Endothelial cell of umbilical vein (primary cell): ENCODE measurements around the gene TXNRD3. TPM values are rescaled to one million over a fixed set of nuclear protein-coding genes. Genes with fewer than 3 reads are reported as not detected.

Experiments
- BruUV-seq: library from RNA; stranded (reverse); fragments of 400-500 nt; replicated peaks from 2 replicates; lab custom pipeline; 2021; lab: Mats Ljungman, UMichigan
- CTCF ChIA-PET: fragments of 300-600, 350-600 bp; sonication (Branson Sonifier 250); formaldehyde crosslinking; loops from one replicate; lab custom pipeline; 2021; ENCODE audit warnings: antibody characterized with exemption, inconsistent platforms; lab: Charles Lee
- POLR2A ChIA-PET: fragments of 300-600, 350-600 bp; sonication (Branson Sonifier 250); formaldehyde crosslinking; loops from one replicate; lab custom pipeline; 2021; ENCODE audit warnings: antibody characterized with exemption, inconsistent platforms; lab: Charles Lee
- DNase-seq: peaks from one replicate; pipeline ENCODE4 v3.0.0-alpha.2; 2011; ENCODE audit warnings: low read depth, low spot score
- FAIRE-seq: peaks from 2 replicates; lab custom pipeline; 2011; peaks lifted over from hg19 to GRCh38; lab: Jason Lieb, UNC
- H2AFZ ChIP-seq: 2 replicates; pipeline ENCODE4 v1.6.0; 2012; ENCODE audit warnings: low read depth, low read length, control low read depth, inconsistent platforms
- H3K27ac ChIP-seq: 2 replicates; pipeline ENCODE4 v1.5.1; 2011; ENCODE audit warnings: low read depth, mild to moderate bottlenecking, control low read depth, low read length, moderate library complexity; ENCODE audit not compliant: insufficient read depth
- H3K27me3 ChIP-seq, 2 experiments: 2 replicates each; pipeline versions ENCODE4 v1.6.0 to v1.6.1; 2011; ENCODE audit warnings: low read length in 2 of 2, mixed read lengths in 1 of 2; ENCODE audit not compliant: control insufficient read depth in 2 of 2, insufficient read depth in 2 of 2
- H3K36me3 ChIP-seq, 2 experiments: 2 replicates in 1 of 2; 3 replicates in 1 of 2; pipeline ENCODE4 v1.5.1; 2011; ENCODE audit warnings: low read length in 2 of 2, mild to moderate bottlenecking in 1 of 2, moderate library complexity in 1 of 2; ENCODE audit not compliant: control insufficient read depth in 2 of 2, insufficient read depth in 2 of 2; ENCODE audit errors: extremely low read depth in 1 of 2
- H3K4me1 ChIP-seq: 3 replicates; pipeline ENCODE4 v1.5.1; 2011; ENCODE audit warnings: mild to moderate bottlenecking, low read length; ENCODE audit not compliant: control insufficient read depth, insufficient read depth; ENCODE audit errors: extremely low read depth
- H3K4me2 ChIP-seq: 2 replicates; pipeline ENCODE4 v1.6.1; 2011; ENCODE audit warnings: low read length, control low read depth, mixed read lengths; ENCODE audit not compliant: insufficient read depth
- H3K4me3 ChIP-seq, 3 experiments: fragments of 200-600 bp in 1 of 3; sonication (generic), shearing (Covaris generic) in 1 of 3; replicated peaks in 1 of 3; 2 replicates each; pipeline ENCODE4 v1.5.1; 2011 to 2016; ENCODE audit warnings: control low read depth in 3 of 3, low read length in 3 of 3, mild to moderate bottlenecking in 2 of 3, inconsistent platforms in 1 of 3, low read depth in 1 of 3, moderate library complexity in 1 of 3; ENCODE audit not compliant: insufficient read depth in 1 of 3
- H3K79me2 ChIP-seq: 2 replicates; pipeline ENCODE4 v1.6.0; 2012; ENCODE audit warnings: low read length, inconsistent platforms; ENCODE audit not compliant: control insufficient read depth, insufficient read depth
- H3K9ac ChIP-seq: replicated peaks from 2 replicates; pipeline ENCODE3; 2011; ENCODE audit warnings: low read length, control low read depth; ENCODE audit not compliant: insufficient read depth; ENCODE audit errors: extremely low read depth
- H3K9me1 ChIP-seq: replicated peaks from 3 replicates; pipeline ENCODE4 v1.6.0; 2011; ENCODE audit warnings: mild to moderate bottlenecking, low read length; ENCODE audit not compliant: control insufficient read depth, insufficient read depth; ENCODE audit errors: extremely low read depth
- H3K9me3 ChIP-seq: replicated peaks from 2 replicates; pipeline ENCODE4 v1.5.1; 2012; ENCODE audit warnings: low read length, inconsistent platforms; ENCODE audit not compliant: control insufficient read depth, insufficient read depth
- H4K20me1 ChIP-seq: replicated peaks from 2 replicates; pipeline ENCODE3; 2011; ENCODE audit warnings: mild to moderate bottlenecking, low read length; ENCODE audit not compliant: control insufficient read depth, insufficient read depth; ENCODE audit errors: extremely low read depth
- CTCF ChIP-seq, 2 donors: IDR thresholded peaks; 1 replicate in 1 of 2; 2 replicates in 1 of 2; pipeline ENCODE4 v1.5.1; 2011; ENCODE audit warnings: low read length in 2 of 2, mild to moderate bottlenecking in 2 of 2, moderate library complexity in 2 of 2, control low read depth in 1 of 2, inconsistent platforms in 1 of 2, low read depth in 1 of 2; ENCODE audit not compliant: insufficient read depth in 1 of 2; ENCODE audit errors: extremely low read depth in 1 of 2
- EZH2 ChIP-seq: IDR thresholded peaks from 2 replicates; pipeline ENCODE4 v1.6.1; 2012; ENCODE audit warnings: borderline replicate concordance, low read depth, mild to moderate bottlenecking, moderate library complexity, low read length, inconsistent platforms; ENCODE audit not compliant: severe bottlenecking
- FOS ChIP-seq: IDR thresholded peaks from 2 replicates; pipeline ENCODE4 v1.6.1; 2011; ENCODE audit warnings: mild to moderate bottlenecking, low read length, moderate library complexity, borderline replicate concordance; ENCODE audit not compliant: insufficient read depth
- GATA2 ChIP-seq: IDR thresholded peaks from 2 replicates; pipeline ENCODE4 v1.7.0; 2011; ENCODE audit warnings: low read depth, mild to moderate bottlenecking, moderate library complexity, mixed read lengths, low read length; ENCODE audit not compliant: insufficient read length, insufficient read depth
- JUN ChIP-seq: IDR thresholded peaks from 2 replicates; pipeline ENCODE4 v1.6.1; 2011; ENCODE audit warnings: borderline replicate concordance, low read depth; ENCODE audit not compliant: insufficient read length, insufficient read depth
- MAX ChIP-seq: IDR thresholded peaks from 2 replicates; pipeline ENCODE4 v1.6.1; 2011; ENCODE audit not compliant: insufficient read depth, insufficient read length
- MYC ChIP-seq: IDR thresholded peaks from one replicate; pipeline ENCODE4 v1.6.1; 2011; ENCODE audit warnings: mild to moderate bottlenecking, low read depth, low read length
- POLR2A ChIP-seq: IDR thresholded peaks from 2 replicates; pipeline ENCODE4 v1.6.1; 2012; ENCODE audit warnings: low read depth, mild to moderate bottlenecking, control low read depth, low read length
- POLR2AphosphoS5 ChIP-seq: IDR thresholded peaks from 2 replicates; pipeline ENCODE4 v1.6.1; 2012; ENCODE audit warnings: low read depth, mild to moderate bottlenecking, control low read depth, low read length, moderate library complexity; ENCODE audit not compliant: insufficient read depth
- dilution Hi-C: fragments of 300-500 bp; cut with MboI; formaldehyde crosslinking; loops from one replicate; pipeline ENCODE4 v1.15.0; 2019; ENCODE audit warnings: low sequenced_read_pairs; ENCODE audit not compliant: extremely low pct_ligation_motif_present
- intact Hi-C: fragments of 100-400 bp; cut with micrococcal nuclease; formaldehyde crosslinking; loops from one replicate; pipeline ENCODE4 v1.10.0; 2022
- polyA plus RNA-seq, 4 experiments: library from polyadenylated mRNA; depleted of rRNA in 3 of 4; stranded (reverse) in 3 of 4; unstranded in 1 of 4; fragments of >200 nt; gene quantifications; 2 replicates each; pipeline versions ENCODE4 v1.2.1 to v1.2.3, GENCODE V29; 2011 to 2012; ENCODE audit warnings: missing spikeins in 1 of 4
- total RNA-seq: library from RNA; stranded (reverse); gene quantifications from 2 replicates; pipeline ENCODE4 v1.2.3, GENCODE V29; 2021

The TXNRD3 gene
- total and polyA plus RNA-seq, 2 donors (not counting 3 experiments of a cell fraction or from before 2014, with no cell fraction given): 2.6 to 7.1 TPM

- POLR2A ChIA-PET: no interaction called here
- BruUV-seq: no TSS peak
- Histone ChIP-seq H4K20me1 (no peaks in the 10 kb centered on the region), H3K9ac (no peak overlapping the region), H3K4me2 (no peak overlapping the region), H2AFZ (no peak overlapping the region), H3K36me3 (no peaks in the 10 kb centered on the region), H3K4me1 (no peaks in the 10 kb centered on the region), H3K79me2 (no peaks in the 10 kb centered on the region), H3K9me1 (no peaks in the 10 kb centered on the region), H3K27ac (no peak overlapping the region), H3K9me3 (no peaks in the 10 kb centered on the region), H3K27me3 (peaks cover 0 to 18% of the 10 kb centered on the region in 2 experiments), H3K4me3 (no peak overlapping the region)
- FAIRE-seq: no peak
- intact Hi-C loops: no loop called here
- CTCF ChIA-PET: no interaction called here
- dilution Hi-C loops: no loop called here
- no peak for DNase-seq
- TF ChIP-seq POLR2AphosphoS5: no peak
- no peak for TF ChIP-seq FOS
- no peak for TF ChIP-seq MYC
These were observed 97.2 kb downstream of the TXNRD3 start for GRCh38 chr3:126557761-126558160.

- dilution Hi-C loops: no loop called here
- Histone ChIP-seq H3K9ac (no peak overlapping the region), H3K4me2 (no peak overlapping the region), H3K4me1 (no peaks in the 10 kb centered on the region), H3K79me2 (no peaks in the 10 kb centered on the region), H2AFZ (no peak overlapping the region), H3K27me3 (peaks cover 0 to 14% of the 10 kb centered on the region in 2 experiments), H3K9me1 (no peaks in the 10 kb centered on the region), H3K9me3 (no peaks in the 10 kb centered on the region), H3K4me3 (no peak overlapping the region), H4K20me1 (no peaks in the 10 kb centered on the region), H3K27ac (no peak overlapping the region), H3K36me3 (no peaks in the 10 kb centered on the region)
- DNase-seq: no peak
- no peak for FAIRE-seq
- POLR2A ChIA-PET: no interaction called here
- TF ChIP-seq EZH2: no peak
- TF ChIP-seq POLR2A: no peak
- TF ChIP-seq POLR2AphosphoS5: no peak
- no peak for TF ChIP-seq FOS
- TF ChIP-seq MAX: no peak
- no peak for TF ChIP-seq MYC
- no peak for TF ChIP-seq GATA2
- no peak for TF ChIP-seq CTCF (IDR thresholded peaks at IDR 0.05; ENCODE audit: extremely low read depth in 1 of 2, insufficient read depth in 1 of 2, low read depth in 1 of 2, low read length in 2 of 2)
- TF ChIP-seq JUN: no peak
- CTCF ChIA-PET: no interaction called here
- intact Hi-C loops: no loop called here
- BruUV-seq: no TSS peak
These were observed 97.5 kb downstream of the TXNRD3 start for GRCh38 chr3:126557415-126557745.
